Uterus (tissue), 2 donors: ENCODE measurements around the gene TRIM62.

Experiments
- CTCF ChIP-seq, 4 experiments: fragments of 200-600 bp in 2 of 4; fragments of 450-650 bp in 2 of 4; sonication (generic) in 2 of 4; IDR thresholded peaks; one replicate each; pipeline ENCODE4 v1.5.1; 2016 to 2019; ENCODE audit warnings: antibody characterized with exemption in 4 of 4, mild to moderate bottlenecking in 2 of 4, moderate library complexity in 1 of 4
- POLR2A ChIP-seq, 2 donors: fragments of 450-650 bp; IDR thresholded peaks; one replicate each; pipeline ENCODE4 v1.6.1; 2016; ENCODE audit warnings: antibody characterized with exemption in 2 of 2, mild to moderate bottlenecking in 1 of 2, moderate library complexity in 1 of 2

GRCh38 chr1:33170351-33171274 lies 11.2 kb downstream of the TRIM62 start:
- TF ChIP-seq CTCF (IDR thresholded peaks at IDR 0.05): no peak
- no peak for TF ChIP-seq POLR2A (IDR thresholded peaks at IDR 0.05)
